Renal cortex interstitium (tissue), 11 donors: ENCODE measurements around the gene HEMK1. TPM values are rescaled to one million over a fixed set of nuclear protein-coding genes. Genes with fewer than 3 reads are reported as not detected.

ENCODE experiments used
- DNase-seq, 11 donors: peaks; one replicate each; pipeline ENCODE4 v3.0.0-alpha.2; 2013; ENCODE audit warnings: low read depth in 9 of 11, low spot score in 4 of 11; ENCODE audit errors: extremely low read depth in 1 of 11
- polyA plus RNA-seq, 3 donors: library from polyadenylated mRNA; unstranded; fragments of 120-200 nt; gene quantifications; one replicate each; pipeline ENCODE4 v1.2.1, GENCODE V29; 2013; ENCODE audit not compliant: insufficient read length in 3 of 3

Gene HEMK1
- polyA plus RNA-seq, 3 donors: 21.9 to 34.0 (median 25.3) TPM

DNA sequence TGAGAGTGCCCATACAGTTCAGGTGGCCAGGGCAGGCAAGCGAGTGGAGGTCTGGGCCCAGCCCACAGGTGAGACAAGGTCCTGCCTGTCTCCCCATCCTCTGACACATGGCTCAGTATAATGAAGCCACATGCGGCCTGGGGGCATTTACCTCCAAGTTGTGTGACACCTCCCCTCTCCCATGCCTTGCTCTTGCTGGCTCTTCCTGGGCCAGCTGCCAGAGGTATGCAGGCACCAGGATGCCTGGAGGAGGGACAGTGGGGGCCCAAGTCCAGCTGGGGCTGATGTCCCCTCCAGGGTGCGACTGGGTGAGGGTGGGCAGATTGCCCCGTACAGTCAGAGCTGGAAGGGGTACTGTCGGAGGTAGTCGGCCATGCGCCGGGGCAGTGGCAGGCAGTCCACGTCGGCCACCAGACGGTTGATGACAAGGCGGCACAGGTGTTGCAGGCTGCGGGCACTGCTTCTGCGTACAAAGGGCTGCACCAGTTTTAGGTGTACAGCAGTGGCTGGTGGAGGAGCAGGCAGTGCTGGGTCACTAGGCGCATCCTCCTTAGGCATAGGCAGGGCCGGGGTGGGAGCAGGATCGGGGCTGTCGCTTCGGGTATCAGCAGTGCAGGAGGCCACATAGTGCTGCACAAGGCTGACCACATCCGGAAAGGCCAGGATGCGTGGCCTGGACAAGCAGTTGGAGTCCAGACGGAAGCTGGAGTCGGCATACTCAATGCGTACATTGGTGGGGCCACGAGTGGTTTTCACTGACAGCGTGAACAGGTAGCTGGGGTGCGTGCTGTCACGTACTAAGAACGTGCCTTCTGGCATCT is 38.2 kb downstream of the HEMK1 start:
- no peak for DNase-seq

DNA sequence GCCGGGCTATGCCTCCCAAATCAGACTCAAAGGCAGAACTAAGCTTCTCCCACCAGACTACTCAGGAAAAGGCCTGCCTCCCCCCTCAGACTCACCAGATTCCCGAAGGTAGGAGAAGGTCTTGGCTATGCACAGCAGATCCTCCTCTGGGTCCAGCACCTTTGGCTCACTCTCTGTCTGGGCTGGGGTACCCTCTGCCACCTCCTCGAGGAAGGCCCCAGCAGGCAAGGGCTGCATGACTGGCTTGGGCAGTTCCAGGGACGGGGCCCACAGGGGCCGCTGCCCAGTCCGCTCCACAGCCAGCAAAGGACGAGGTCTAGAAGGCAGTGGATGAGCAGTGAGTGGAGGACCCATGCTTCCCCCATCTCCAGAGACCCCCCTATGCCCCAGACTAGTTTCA is 39.0 kb downstream of the HEMK1 start:
- no peak for DNase-seq

DNA sequence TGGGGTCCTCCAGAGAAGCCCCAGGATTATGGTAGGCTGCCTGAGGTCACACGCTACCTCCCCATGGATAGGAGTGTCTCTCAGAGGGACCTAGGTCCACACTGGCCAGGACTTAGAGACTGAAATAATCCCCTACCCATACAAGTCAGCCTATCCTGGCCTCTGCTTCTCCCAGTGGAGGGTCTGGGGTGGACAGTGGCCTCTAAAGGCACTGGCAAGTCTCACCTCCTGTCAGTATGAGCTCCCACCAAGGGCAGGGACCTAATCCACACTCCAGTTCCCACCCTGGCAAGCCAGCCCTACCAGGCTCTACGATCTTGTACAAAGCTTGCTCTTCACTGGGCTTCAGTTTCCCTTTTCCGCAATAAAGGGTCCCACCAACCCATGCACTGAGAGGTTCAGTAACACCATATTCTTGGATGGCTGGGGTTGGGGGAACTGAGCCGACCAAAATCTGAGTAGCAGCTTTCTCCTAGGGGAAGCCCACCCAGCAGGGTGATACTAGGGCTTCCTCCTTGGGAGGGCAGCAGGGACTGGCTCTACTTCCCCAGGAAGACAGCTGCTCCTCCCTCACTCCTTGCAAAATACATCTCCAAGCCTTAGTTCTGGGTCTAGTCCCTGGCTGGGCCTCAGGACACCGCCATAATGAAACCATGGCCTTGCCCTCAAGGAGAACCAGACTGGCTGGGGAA is 39.9 kb downstream of the HEMK1 start:
- no peak for DNase-seq

DNA sequence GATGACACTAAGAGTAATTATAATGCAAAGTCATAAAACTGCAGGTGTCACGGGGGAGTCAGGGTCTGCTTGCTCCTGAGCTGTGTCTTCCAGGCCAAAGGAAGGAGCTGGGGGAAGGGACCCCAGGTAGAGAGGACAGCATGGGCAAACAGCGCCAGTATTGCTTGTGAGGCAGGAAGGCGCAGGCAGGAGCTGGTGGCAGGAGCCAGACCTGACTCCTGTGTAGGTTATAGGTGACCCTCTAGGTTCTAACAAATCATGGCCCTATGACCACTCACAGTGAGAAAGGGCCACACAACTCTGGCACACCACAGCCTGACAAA is 40.4 kb downstream of the HEMK1 start:
- DNase-seq: no peak

DNA sequence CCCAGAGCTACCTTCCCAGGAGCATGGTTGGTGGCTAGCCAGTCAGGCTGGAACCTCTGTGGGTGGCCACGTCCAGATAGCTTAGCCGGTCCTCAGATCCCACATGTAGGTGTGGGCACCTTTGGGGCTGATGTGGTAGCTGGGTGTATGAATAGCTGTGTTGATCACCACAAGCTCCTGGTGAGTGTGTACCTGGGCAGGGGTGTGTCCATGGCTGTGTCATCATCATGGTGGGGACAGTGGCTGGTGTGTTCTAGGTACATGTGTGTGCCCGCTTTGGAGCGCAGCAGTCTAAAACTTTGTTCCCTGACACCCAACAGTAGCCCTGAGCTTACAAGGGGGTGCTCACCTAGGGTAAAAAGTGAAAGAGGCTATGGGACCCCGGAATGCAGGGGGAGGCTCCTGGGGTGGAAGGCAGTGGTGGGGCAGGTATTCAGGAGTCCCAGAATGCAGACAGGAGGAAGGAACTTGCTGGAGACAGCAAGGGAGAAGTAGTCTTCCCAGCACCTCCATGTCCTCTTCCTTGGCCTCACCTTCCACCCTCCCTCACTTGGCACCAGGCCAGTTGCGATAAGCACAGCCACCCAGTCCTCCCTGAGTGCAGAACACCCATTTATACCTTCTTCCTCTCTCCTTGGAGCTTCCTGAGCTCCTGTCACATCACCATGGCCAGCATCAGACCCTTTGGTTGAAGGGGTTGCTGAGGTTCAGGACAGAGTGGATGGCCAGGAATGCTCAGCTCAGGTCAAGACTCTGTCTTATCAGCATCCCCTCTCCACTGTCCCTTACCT is 41.1 kb downstream of the HEMK1 start:
- no peak for DNase-seq

DNA sequence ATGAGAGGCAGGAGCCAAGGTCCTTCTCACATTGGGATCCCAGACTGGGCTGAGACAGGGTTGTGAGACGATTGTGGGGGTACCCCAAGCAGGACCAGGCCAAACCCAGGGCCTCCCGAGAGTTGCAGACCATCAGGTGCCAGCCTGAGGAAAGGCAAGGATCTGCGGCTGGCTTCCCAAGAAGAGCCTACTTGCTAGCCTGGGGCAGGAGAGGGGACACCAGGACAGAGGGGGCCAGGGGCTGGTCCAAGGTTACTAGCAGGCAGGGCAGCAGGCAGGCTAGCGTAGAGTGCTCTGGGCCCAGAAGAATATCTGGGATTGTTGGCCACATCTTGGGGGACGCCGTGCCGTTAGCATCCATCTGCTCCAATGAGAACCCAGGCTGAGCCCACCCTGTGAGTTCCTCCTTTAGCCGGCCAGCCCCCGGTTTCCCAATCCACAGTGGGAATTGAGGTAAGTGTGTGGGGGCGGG is 41.7 kb downstream of the HEMK1 start:
- DNase-seq: no peak

DNA sequence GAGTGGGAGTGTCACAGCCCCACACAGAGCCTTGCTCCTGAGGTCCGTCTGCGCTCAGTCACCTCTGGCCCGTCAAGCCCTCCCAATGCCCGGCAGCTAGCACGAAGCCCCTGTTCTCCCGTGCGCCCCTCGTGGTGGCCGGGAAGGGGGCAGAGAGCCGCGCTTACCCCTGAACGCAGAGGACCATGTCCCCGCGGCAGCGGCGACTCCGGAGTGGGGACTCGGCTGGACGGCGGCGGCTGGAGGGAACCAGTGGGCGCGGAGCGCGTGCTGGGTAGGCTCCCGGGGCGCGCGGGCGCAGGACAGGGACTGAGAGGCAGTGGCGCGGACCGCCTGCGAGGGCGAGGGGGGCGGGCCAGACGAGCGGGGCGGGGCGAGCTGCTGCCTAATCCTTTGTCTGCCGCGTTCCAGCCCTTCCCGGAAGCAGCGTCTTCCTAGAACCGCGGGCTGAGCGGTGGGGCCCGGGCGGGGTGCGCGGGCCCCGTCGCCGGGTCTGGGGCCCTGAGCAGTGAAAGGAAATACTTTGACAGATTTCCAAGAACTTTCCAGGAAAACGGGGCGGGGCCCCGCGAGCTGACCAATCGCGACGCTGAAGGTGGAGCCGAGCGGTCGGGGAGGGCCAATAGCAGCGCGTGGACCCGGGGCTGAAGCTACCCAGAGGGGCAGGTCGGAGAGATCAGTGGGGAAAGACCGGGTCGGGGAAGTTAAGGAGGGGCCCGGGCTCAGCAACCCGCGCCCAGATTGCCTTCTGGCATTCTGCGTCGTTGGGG is 42.3 kb downstream of the HEMK1 start, which contains the start of gene CISH:
TSS of gene CISH (minus strand) at position 311 of the 770 bp plus-strand sequence. CDS start at position 187, 124 bp downstream.
- peak; percentile 93 to 97 (median 96) for DNase-seq

DNA sequence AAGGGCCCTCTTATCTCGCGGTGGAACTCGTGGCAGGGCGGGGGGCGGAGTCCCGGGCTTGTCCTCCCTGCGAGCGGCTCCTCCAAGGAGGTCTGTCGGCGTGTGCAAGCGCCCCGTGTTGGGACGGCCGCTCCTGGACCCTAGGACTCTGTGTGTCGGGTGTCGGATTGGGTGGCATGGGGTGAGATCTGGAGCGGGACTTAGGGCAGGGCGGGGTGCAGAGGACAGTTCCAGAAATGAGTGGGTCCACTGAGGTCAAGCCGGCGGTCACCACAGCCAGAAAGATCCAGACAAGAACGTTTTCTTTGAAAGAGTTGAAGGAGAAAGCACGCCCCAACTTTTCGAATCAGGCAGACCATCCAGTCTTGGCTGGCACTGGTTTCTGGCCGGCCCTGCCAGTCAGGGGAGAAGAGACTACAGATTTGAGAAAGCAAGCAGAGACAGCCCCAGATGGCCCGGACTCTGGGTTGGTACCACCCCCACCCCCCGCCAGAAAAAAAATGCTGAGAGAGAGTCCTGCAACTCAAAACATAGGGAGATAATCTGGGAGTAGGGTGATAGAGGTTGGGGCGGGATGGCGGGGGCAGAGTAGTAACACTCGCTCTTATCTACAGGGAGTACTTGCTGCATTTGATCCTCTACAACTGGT is 43.0 kb downstream of the HEMK1 start:
- no peak for DNase-seq

DNA sequence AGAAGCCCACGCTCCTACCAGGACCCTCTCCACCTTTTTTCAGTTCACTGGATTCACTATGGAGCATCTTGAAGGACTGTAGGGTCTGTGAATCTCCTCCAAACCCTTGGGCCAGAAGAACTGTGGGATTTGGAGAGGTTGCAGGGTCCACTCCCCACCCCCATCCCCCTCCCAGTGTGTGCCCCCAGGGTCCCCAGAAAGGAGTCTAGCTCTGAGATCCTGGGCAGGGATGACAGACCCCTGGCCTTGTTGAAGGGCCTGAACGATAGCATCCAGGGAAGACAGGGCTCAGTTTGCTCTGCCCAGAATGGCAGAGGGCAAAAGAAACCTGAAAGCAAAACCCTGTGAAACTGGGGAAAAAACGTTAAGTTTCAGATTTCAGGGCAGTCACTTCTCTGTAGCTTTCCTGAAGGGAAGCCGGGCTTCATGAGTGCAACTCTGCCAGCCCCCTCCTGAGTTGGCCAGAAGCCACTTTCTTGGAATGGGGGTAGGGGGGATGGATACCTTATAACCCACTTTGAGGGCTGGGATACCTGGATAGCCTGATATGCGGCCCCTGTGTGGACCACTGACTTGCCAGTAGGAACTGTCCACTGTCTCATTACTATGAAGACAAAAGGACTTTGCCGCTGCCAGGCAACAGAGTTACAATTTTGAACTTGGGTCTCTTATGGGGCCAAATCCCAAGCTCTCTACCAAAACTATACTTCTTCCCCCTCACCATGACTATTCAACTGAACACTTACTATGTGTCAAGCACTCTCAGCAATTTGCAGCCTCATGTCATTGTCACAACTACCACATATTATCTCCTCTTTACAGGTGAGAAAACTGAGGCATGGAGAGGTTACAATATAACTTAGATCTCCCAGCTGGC is 43.9 kb downstream of the HEMK1 start:
- DNase-seq: no peak

DNA sequence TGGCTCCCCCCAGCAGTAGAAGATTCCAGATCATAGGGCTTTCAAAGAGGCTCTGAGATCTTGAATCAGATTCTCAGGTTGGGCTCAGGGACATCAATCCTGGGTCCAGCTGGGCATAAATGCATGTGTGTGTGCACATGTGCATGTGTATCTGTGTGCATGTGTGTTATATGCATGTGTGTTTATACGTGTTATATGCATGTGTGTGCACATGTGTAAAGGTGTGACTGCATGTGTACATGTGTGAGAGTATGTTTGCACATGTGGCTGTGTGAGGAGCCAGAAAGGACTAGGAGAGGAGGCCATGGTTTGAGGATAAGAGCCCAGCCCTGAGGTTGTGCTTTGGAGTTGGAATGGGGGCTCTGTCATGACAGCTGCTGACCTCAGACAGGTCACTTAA is 45.9 kb downstream of the HEMK1 start:
- DNase-seq: no peak

DNA sequence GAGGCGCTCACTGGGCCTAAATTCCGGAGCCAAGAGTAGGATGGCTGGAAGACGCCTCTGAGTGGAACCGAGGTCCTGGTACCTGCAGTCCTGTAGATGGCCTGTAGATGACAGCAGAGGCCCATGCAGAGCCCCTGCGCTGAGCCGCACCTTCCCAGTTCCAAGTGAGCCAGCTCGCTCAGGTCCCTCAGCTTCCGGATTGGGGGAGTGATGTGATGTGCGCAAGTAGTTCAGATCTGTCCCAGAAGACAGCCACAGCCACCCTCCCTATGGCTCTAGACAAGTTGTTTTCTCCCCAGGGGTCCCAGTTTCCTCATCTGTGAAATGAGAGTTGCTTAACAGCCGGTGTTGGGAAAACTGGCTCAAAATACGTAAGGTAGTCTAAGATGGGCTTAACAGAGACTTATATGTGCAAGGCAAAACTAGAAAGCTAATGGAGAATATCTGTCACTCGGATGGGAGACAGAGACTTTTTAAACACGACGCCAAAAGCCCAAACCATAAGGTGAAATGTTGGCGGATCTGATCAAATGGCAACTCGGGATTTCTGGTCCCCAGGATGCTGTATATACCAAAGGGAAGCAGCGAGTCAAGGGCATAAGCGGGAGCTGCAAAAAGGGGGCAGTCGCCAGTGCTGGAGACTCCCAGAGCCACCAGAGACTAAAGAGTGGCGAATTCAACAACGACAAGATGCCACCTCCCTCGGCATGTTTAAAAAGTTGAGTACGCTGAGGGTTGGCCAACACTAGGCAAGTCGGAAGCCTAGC is 46.9 kb downstream of the HEMK1 start:
- DNase-seq: peak in 5 of 11 donors; percentile 68 to 84 (median 76)

DNA sequence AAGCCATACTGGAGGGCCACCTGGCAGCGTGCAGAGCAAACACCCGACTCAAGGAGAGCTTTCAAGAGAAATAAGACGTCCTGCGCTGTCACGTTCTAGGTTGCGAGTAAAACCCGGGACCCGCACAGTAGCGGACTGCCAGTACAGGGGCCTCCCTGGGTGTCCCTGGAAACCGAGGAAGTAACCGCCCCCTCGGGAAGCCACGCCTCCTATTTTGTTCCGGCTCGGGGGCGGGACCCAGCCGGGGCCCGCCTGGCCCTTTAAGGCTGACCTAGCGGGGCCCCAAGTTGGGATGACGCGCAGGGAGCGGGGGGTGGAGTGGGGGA is 47.4 kb downstream of the HEMK1 start:
- peak; percentile 78 to 92 (median 86) for DNase-seq

DNA sequence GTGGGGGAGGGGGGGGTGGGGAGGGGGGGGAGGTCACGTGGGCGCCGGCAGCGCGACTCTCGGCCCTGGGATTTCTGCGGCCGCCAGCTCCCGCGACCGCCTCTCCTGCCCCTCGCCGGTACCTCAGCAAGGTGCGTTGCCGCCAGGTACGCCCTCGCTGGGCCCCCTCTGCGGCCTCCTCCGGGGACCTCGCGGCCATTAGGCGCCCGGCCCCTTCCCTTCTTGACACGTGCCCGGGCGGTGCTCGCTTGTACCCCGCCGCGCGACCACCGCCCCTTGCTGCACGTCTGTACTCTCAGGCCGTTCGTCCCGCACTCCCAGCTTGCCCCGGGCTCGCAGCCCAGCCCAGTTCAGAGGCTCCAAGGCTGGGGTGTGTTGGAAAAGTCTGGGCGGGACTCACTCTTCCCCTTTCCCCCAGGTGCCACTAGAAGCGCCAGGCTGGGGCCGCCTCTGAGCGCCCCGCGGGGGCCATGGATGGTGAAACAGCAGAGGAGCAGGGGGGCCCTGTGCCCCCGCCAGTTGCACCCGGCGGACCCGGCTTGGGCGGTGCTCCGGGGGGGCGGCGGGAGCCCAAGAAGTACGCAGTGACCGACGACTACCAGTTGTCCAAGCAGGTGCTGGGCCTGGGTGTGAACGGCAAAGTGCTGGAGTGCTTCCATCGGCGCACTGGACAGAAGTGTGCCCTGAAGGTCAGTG is 47.9 kb downstream of the HEMK1 start, which contains the start of gene MAPKAPK3:
TSS of gene MAPKAPK3 (plus strand) at position 56 of the 696 bp plus-strand sequence. CDS start at position 471, 415 bp downstream.
- peak in 1 of 11 donors; percentile 37 for DNase-seq

DNA sequence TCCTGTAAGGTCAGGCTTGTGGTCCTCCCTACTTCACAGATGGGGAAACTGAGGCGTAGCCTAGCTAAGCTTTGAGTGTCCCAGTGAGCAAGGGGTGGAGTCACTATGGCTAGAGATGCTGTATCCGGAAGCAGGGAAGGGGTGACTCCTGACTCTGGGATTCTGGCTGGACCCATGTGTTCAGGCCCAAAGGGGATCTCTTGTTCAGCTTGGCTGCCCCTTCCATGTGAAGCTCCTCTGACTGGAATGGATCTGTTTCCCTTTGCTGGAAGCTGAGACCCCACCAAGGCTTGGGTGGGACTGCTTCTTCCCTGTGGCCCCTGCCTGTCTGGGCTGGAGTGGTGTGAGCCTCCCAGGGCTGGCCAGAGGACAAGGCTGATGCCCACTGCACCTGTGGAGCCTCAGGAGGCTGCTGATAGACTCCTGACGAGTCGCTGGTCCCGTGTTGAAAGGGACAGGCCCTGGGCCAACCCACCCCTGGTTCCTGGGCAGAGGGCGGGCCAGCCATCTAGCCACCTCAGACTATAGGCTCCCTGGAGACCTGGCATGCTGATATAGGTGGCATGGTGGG is 48.7 kb downstream of the HEMK1 start:
- DNase-seq: no peak

DNA sequence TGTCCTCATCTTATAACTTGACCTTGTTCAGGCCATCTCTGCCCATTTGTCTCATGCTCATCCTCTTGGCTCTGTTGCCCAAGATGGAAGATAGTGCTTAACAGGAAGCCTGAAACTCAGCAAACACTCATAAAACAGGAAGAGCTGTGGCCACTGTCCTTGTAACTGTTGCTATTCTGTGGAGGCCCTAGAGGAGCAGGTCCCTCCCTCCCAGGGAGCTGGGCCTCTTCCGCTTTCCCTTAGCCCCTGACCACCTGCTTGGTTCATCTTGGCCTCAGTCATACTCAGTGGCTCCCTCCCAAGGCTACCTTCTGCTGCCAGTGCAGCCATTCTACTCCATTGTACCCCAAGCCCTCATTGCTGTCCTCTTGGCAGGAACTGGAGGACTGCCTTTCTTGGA is 51.1 kb downstream of the HEMK1 start:
- DNase-seq: no peak

DNA sequence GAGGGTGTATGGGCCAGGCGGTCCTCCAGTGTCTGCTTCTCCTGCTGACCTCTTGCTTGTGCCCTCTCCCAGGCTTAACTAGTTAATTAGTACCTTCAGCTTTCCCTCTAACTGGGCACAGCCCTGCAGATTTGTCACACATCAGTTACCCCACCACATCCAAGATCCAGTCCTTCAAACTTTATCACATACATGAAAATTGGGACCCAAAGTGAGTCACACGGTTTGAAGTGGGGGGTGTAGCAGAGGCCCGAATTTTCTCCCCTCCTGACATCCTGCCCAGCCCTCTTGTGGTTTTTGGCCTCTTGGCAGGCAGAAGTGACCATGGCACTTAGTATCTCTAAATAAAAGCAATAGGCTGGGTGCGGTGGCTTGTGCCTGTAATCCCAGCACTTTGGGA is 51.5 kb downstream of the HEMK1 start:
- no peak for DNase-seq
